Choroid plexus epithelial cell (primary cell): Measurements from ENCODE around the gene COPRS.

ENCODE experiments used
- DNase-seq: peaks from one replicate; pipeline ENCODE4 v3.0.0-alpha.2; 2010; ENCODE audit warnings: low read depth
- H3K4me3 ChIP-seq: 2 replicates; pipeline ENCODE4 v1.5.1; 2011; ENCODE audit warnings: low read depth, mild to moderate bottlenecking, control low read depth, low read length, moderate library complexity
- CTCF ChIP-seq: conservative IDR thresholded peaks from 2 replicates; pipeline ENCODE4 v1.5.1; 2011; ENCODE audit warnings: low read depth, mild to moderate bottlenecking, control low read depth, inconsistent platforms, low read length, moderate library complexity

Gene COPRS

GRCh38 chr17:31858642-31859486, at the start of gene COPRS:
Gene COPRS, minus strand, starts transcription at chr17:31859244. Its CDS starts 45 bp downstream, at chr17:31859199.
- DNase-seq, result peak; percentile 90
- TF ChIP-seq CTCF, result no peak

GRCh38 chr17:31908386-31908785, 49.3 kb upstream of the COPRS start:
- TF ChIP-seq CTCF, result no peak
- no peak for DNase-seq
- H3K4me3 ChIP-seq, result no peak overlapping the region

More at GRCh38 chr17:31858642-31859486, at the start of gene COPRS:
- peak within 1 kb of the TSS; percentile 70 for H3K4me3 ChIP-seq

GRCh38 chr17:31907342-31907962, 48.4 kb upstream of the COPRS start:
- H3K4me3 ChIP-seq, result no peak overlapping the region
- DNase-seq, result peak; percentile 76
- no peak for TF ChIP-seq CTCF

- no peak for DNase-seq
- H3K4me3 ChIP-seq, result no peak overlapping the region
- no peak for TF ChIP-seq CTCF
Observed at GRCh38 chr17:31903401-31903800, 44.4 kb upstream of the COPRS start.

GRCh38 chr17:31902693-31903092, 43.6 kb upstream of the COPRS start:
- TF ChIP-seq CTCF, result no peak
- DNase-seq, result no peak

GRCh38 chr17:31900877-31901276, 41.8 kb upstream of the COPRS start:
- TF ChIP-seq CTCF, result no peak

More at GRCh38 chr17:31902693-31903092, 43.6 kb upstream of the COPRS start:
- H3K4me3 ChIP-seq, result no peak overlapping the region

More at GRCh38 chr17:31900877-31901276, 41.8 kb upstream of the COPRS start:
- DNase-seq, result peak; percentile 58
- H3K4me3 ChIP-seq, result peak overlapping the region; percentile 97
